ENCODE measurements around the gene CCDC187.
A peak's percentile ranks its signal among the peaks of the same experiment; 100 is the strongest.

CCDC187 gene

GRCh38 chr9:136252846-136253245 lies 51.0 kb downstream of the CCDC187 start:
- DNase-seq (ENCODE audit: low spot score): no peak

GRCh38 chr9:136252281-136252680 lies 51.6 kb downstream of the CCDC187 start:
- DNase-seq (ENCODE audit: low spot score): no peak

DNA sequence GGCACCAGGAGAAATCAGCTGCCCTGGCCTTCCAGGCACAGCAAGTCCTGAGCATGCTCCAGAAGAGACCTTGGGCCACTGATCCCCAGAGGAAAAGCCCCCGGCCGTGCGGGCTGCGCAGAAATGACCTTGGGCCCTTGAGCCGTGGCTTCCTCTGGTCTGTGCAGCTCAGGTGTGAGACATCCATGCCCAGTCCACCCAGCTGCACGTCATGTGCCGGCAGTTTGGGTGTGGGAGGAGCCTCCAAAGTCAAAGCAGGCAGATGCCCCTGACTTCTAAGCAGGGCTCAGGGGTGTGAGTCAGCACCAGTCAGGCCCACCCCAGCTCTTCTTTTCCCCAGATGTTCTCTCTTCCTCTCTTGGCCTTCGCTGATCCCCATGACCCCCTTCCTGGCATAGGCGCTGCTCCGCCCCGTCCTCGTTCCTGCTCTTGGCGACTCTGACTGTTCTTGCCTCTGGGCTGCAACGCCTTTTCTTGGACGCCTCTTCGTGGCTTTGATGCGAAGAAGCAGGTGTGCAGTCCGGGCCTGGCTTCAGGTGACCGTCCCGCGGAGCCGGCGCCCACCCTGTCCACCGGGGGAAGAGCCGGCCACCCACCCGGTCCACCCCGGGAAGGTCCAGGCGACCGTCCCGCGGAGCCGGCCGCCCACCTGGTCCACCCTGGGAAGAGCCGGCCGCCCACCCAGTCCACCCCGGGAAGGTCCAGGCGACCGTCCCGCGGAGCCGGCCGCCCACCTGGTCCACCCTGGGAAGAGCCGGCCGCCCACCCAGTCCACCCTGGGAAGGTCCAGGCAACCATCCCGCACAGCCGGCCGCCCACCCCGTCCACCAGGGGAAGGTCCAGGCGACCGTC lies 52.4 kb downstream of the CCDC187 start:
- no peak for DNase-seq (ENCODE audit: low spot score)

DNA sequence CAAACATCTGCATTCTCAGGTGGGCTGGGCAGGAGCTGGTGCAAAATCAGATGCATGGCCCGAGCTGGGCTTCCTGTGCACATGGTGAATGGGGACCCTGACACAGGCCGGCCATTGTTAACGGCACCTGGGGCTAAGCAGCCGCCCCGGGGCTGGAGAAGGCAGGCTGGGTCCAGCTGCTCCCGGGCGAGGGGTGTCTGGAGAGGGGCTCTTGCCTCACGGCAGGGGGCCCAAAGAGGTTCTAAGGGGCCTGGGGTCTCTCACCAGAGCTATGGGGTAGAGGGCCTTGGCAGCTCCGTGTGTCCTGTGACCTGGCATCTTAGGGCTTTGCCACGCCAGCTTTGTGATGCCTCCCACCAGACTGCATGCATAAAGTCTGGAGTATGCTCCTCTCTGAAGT lies 53.2 kb downstream of the CCDC187 start:
- DNase-seq (ENCODE audit: low spot score): no peak

- no peak for DNase-seq (ENCODE audit: low spot score)
Measured at GRCh38 chr9:136249877-136250559, 53.9 kb downstream of the CCDC187 start.

DNA sequence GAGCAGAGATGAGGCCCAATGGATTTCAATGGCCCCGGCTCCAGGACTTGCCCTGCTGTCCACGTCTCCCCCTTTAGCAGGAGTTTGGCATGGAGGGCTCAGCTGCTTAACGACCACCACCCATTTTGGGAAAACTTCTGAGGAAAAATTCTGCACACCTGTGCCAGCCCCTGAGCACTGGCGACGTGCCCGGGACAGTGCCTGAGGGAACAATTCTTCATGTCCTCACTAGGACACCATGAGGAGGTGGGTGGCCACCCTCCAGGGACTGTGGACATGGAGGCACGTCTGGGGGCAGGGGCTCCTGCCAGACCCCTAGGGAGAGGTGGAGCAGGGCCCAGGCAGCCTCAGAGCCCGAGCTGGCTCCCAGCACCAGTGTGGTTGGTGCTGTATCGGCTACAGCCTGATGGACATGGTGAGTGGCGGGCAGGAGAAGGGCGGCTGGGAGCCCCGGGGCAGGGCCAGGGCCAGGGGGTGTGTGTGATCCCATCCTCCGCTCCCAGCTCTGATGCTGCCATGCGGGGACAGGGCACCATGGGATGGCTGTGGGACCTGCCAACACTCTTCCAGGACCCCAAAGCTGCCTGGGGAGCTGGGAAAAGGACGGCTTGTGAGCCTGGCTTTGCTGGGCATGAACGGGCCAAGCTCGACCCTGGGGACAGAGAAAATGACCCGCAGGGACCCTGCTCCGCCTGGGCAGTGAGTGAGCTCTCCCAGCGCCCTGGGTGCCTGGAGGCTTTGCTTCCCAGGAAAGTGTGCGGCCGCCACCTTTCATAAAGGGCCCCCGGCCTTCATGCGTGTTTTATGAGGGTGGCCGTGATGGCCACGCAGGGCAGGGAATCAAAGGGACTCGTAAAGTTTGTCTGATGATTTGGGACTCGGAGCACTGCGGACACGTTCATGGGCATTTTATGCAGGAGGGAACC lies 54.7 kb downstream of the CCDC187 start:
- DNase-seq (ENCODE audit: low spot score): no peak

DNA sequence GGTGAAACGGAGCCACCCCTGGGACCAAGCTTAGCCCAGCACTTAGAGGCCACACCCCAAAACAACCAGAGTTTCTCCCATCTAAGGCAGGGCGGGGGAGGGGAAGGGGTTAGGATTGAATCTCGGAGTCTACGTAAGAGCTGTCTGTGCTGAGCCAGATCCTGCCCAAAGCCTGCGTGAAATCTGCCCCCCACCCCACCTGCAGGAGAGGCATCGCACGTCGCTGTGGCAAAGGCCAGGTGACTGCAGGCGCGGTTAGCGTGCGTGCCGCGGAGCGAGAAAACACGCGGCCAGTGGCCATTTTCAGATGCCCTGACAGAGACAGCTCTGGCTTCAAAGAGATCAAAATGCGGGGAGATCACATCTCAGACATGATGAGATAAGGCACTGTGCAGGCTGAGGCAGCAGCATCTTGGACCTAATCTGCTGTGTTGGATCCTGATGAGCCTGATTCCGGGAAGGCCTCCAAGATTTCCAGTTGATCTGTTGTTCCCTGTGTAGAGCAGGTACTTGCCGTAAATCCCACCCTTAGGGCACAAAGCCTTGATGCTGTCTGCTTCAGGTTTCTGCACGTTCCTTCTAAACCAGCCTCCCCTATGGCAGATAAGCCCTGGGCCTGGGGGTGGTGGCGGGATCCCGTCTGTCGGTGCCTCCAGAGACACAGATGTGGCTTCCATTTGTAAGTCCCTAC lies 55.8 kb downstream of the CCDC187 start:
- DNase-seq (ENCODE audit: low spot score): no peak

GRCh38 chr9:136247551-136247916 lies 56.4 kb downstream of the CCDC187 start:
- no peak for DNase-seq (ENCODE audit: low spot score)

DNA sequence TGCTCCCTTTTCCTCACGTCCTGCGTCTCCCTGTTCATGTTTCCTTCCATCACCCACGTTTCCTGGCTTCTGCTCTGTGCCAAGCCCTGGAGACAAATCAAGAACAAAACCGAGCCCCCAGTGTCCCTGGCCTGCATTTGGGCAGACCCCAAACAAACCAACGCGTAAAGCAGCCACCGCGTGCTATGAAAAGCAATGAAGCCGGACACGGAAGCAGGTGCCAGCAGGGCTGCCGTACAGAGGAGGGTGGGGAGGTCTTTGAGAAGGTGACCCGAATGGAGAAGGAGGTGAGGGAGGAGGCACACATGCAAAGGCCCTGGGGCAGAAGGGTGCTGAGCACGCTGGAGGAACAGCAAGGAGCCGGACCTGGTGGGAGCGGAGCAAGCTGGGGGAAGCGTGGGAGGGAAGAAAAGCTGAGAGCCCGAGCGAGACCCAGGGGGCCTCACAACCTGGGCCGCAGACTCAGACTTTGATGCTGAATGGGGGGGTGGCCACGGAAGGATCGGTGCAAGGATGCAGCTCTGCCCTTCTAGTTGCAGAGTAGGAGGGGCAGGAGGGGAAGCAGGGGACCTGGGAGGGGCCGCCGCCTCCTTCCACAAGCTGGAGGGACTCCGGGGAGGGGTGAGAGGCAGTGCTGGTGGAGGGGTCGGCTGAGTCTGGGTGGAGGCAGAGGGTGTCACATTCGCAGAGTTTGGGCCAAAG lies 56.9 kb downstream of the CCDC187 start:
- no peak for DNase-seq (ENCODE audit: low spot score)

GRCh38 chr9:136245219-136246150 lies 58.4 kb downstream of the CCDC187 start, which contains the start of gene QSOX2:
QSOX2 (minus strand) TSS chr9:136245812; CDS start chr9:136245803, 9 bp downstream.
- peak; percentile 84 for DNase-seq (ENCODE audit: low spot score)

GRCh38 chr9:136244969-136245218 lies 59.0 kb downstream of the CCDC187 start:
- DNase-seq (ENCODE audit: low spot score): no peak

DNA sequence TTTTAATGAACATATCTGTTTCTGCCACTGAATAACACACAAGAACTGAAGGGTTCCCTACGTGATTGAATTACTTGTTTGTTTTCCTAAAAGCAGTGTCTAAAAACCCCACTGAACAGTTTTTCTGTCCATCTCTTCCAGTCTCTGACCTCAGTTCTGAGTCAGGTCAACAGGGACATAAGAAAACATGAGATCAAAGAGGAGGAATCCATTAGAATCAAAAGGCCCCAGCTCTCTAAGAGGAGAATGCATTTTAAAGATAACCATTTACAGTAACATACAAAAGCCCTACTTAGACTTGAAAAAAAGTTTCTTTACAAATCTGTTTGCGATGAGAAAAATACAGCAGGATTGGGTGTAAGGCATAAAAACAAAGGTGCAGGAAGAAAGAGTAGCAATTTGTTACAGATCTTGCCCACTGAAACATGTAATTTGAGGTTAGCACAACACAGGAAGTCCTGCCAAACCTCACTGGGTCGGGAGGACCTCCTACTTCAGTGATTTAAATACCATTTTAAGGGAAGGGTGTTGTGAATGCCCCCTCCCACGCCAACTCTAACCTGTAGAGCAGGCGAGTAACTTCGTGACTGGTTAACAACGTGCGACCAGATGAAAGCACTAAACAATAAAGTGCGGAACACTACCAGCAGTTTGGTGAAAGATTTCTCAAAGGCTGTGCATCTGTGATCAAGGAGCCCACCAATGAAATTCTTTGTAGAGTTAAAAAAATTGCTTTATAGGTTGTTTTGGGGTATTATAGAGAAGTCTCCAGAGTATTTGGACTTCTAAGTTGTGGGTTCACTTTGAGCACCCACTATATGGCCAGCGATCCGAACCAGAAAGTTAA lies 59.5 kb downstream of the CCDC187 start:
- peak; percentile 71 for DNase-seq (ENCODE audit: low spot score)

DNA sequence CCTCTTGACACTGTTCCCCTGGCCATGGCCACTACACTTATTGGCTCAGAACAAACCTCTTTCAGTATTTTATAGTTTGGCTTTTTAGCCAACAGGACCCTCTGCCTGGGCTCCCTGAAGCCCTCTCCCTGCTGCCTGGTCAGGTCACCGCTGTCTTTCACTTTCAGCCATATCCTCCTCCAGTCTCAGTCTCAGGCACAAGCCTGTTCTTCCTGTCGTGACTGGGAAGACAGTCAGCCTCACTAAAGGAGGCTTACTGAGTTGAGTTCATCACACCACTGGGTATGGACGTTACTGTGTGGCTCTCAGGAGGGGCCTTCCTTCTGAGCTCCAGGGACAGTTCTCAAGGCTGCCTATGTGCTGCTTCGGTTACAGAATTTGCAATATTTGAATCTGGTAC lies 60.3 kb downstream of the CCDC187 start:
- peak; percentile 33 for DNase-seq (ENCODE audit: low spot score)

- no peak for DNase-seq (ENCODE audit: low spot score)
Measured at GRCh38 chr9:136242918-136243525, 60.9 kb downstream of the CCDC187 start.

- no peak for DNase-seq (ENCODE audit: low spot score)
Measured at GRCh38 chr9:136242248-136242647, 61.6 kb downstream of the CCDC187 start.

DNA sequence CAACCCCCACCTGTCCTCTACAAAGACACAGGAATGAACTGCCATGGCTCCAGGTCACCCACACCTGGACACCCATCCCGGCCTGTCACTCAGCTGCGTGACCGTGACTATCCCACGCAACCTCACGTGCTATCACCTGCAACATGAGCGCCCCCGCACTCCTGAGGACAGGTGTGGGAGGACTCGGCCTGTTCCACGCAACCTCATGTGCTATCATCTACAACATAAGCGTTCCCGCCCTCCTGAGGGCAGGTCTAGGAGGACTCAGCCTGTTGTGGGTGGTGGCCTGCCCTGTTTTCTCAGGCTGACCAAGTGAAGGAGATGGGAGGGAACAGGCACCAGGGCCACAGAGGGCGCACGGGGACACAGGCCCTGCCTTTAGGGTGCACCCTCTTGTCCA lies 62.4 kb downstream of the CCDC187 start:
- DNase-seq (ENCODE audit: low spot score): no peak

DNA sequence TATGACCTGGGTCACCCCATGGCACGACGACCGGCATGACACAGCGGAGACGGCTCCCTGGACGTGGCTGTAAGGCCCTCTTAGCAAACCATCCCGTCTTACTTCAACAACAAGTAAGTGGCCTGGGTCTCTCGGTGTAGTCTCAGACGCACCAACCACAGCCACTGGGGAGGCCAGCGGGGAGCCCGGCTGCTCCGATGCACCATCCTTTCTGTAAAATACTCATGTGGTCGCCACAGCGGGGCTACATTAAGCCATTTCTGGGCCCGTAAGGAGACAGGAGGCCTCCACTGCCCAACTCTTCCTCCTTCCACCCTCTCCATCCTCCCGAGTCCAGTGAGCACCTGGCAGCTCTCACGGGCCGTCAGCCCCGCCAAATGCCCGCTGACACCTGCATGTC lies 63.0 kb downstream of the CCDC187 start:
- no peak for DNase-seq (ENCODE audit: low spot score)

- DNase-seq (ENCODE audit: low spot score): no peak
Measured at GRCh38 chr9:136239983-136240330, 63.9 kb downstream of the CCDC187 start.

Measured in activated CD4-positive, alpha-beta T cell treated with anti-CD3 and anti-CD28 coated beads, Interleukin-2, Interleukin-4, amounts not matched to agents 100 ng/mL and 50 ng/mL, durations not matched to agents 16 hours and 8 hours (primary cell).